ENCODE measurements around the gene KRT38. TPM values are rescaled to one million over a fixed set of nuclear protein-coding genes. Genes with fewer than 3 reads are reported as not detected.

The KRT38 gene
- total and polyA plus RNA-seq, 4 donors: not detected

DNA sequence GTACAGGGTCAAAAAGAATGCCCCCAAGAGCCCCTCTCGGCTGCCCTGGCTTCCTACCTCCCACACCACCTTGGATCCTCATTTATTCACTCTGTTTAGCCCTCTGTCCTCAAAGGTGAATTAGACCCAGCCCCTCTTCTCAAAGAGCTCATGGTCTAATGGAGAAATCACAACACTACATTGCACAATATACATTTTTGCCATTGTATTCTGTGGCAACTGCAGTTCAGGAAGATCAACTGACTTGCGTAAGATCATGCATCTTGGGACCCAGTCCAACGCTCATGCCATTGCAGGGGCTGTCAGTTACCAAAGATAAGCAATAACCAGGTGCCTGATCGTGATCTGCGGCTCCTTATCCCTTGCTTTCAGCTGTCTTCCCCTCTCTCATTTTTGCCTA lies 1.4 kb downstream of the KRT38 start:
- DNase-seq (ENCODE audit: low spot score): no peak
- Histone ChIP-seq H3K36me3 (ENCODE audit: control insufficient read depth in 4 of 4, insufficient read depth in 3 of 4, low read depth in 1 of 4, low read length in 3 of 4) (no peaks in the 10 kb centered on the region), H3K4me1 (ENCODE audit: control insufficient read depth in 4 of 4, insufficient read depth in 4 of 4, low read length in 3 of 4) (peaks cover 0 to 2% (median 0%) of the 10 kb centered on the region in 4 donors), H3K27me3 (ENCODE audit: control insufficient read depth in 4 of 4, insufficient read depth in 4 of 4, low read length in 3 of 4) (peaks cover 0 to 6% (median 0%) of the 10 kb centered on the region in 4 donors), H3K4me3 (ENCODE audit: low read depth in 1 of 3, low read length in 3 of 3) (no peak overlapping the region), H3K9ac (ENCODE audit: low read depth in 1 of 2, low read length in 2 of 2) (no peak overlapping the region), H3K27ac (ENCODE audit: low read depth in 1 of 2, low read length in 2 of 2) (no peak overlapping the region), H3K9me3 (ENCODE audit: control insufficient read depth in 4 of 4, low read length in 3 of 4) (no peaks in the 10 kb centered on the region)
- 68% methylated on average over 5 of the region's 5 CpGs for WGBS
- no peak for TF ChIP-seq EGR1 (IDR thresholded peaks at IDR 0.05; ENCODE audit: low read depth in 2 of 2)
- TF ChIP-seq HNF4A (conservative IDR thresholded peaks at IDR 0.05): no peak
- TF ChIP-seq FOXA2 (IDR thresholded peaks at IDR 0.05): no peak
- TF ChIP-seq, protein P1, sequence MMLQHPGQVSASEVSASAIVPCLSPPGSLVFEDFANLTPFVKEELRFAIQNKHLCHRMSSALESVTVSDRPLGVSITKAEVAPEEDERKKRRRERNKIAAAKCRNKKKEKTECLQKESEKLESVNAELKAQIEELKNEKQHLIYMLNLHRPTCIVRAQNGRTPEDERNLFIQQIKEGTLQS (IDR thresholded peaks at IDR 0.05): no peak
- no peak for TF ChIP-seq RXRA (IDR thresholded peaks at IDR 0.05)
- TF ChIP-seq, protein P2, sequence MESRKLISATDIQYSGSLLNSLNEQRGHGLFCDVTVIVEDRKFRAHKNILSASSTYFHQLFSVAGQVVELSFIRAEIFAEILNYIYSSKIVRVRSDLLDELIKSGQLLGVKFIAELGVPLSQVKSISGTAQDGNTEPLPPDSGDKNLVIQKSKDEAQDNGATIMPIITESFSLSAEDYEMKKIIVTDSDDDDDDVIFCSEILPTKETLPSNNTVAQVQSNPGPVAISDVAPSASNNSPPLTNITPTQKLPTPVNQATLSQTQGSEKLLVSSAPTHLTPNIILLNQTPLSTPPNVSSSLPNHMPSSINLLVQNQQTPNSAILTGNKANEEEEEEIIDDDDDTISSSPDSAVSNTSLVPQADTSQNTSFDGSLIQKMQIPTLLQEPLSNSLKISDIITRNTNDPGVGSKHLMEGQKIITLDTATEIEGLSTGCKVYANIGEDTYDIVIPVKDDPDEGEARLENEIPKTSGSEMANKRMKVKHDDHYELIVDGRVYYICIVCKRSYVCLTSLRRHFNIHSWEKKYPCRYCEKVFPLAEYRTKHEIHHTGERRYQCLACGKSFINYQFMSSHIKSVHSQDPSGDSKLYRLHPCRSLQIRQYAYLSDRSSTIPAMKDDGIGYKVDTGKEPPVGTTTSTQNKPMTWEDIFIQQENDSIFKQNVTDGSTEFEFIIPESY (IDR thresholded peaks at IDR 0.05): no peak
- no peak for TF ChIP-seq YY1 (IDR thresholded peaks at IDR 0.05)
- TF ChIP-seq, protein P3, sequence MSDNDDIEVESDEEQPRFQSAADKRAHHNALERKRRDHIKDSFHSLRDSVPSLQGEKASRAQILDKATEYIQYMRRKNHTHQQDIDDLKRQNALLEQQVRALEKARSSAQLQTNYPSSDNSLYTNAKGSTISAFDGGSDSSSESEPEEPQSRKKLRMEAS (IDR thresholded peaks at IDR 0.05): no peak
- no peak for TF ChIP-seq TAF1 (conservative IDR thresholded peaks at IDR 0.05)
- TF ChIP-seq HNF4G (IDR thresholded peaks at IDR 0.05): no peak
- no peak for TF ChIP-seq RAD21 (IDR thresholded peaks at IDR 0.05)
- TF ChIP-seq, protein P4, sequence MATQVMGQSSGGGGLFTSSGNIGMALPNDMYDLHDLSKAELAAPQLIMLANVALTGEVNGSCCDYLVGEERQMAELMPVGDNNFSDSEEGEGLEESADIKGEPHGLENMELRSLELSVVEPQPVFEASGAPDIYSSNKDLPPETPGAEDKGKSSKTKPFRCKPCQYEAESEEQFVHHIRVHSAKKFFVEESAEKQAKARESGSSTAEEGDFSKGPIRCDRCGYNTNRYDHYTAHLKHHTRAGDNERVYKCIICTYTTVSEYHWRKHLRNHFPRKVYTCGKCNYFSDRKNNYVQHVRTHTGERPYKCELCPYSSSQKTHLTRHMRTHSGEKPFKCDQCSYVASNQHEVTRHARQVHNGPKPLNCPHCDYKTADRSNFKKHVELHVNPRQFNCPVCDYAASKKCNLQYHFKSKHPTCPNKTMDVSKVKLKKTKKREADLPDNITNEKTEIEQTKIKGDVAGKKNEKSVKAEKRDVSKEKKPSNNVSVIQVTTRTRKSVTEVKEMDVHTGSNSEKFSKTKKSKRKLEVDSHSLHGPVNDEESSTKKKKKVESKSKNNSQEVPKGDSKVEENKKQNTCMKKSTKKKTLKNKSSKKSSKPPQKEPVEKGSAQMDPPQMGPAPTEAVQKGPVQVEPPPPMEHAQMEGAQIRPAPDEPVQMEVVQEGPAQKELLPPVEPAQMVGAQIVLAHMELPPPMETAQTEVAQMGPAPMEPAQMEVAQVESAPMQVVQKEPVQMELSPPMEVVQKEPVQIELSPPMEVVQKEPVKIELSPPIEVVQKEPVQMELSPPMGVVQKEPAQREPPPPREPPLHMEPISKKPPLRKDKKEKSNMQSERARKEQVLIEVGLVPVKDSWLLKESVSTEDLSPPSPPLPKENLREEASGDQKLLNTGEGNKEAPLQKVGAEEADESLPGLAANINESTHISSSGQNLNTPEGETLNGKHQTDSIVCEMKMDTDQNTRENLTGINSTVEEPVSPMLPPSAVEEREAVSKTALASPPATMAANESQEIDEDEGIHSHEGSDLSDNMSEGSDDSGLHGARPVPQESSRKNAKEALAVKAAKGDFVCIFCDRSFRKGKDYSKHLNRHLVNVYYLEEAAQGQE (IDR thresholded peaks at IDR 0.05): no peak
- TF ChIP-seq SP1 (IDR thresholded peaks at IDR 0.05): no peak
- TF ChIP-seq GABPA (IDR thresholded peaks at IDR 0.05 in 1 of 2, conservative IDR thresholded peaks at IDR 0.05 in 1 of 2): no peak
- TF ChIP-seq CTCF (IDR thresholded peaks at IDR 0.05; ENCODE audit: low read depth, low read length, missing input control): no peak
- no peak for TF ChIP-seq FOXA1 (IDR thresholded peaks at IDR 0.05)
- no peak for TF ChIP-seq NR2F2 (IDR thresholded peaks at IDR 0.05)
